GM12872 (cell line): ENCODE data around the gene IQSEC3.

ENCODE experiments used
- CTCF ChIP-seq: IDR thresholded peaks from 3 replicates; pipeline ENCODE4 v1.5.1; 2011; ENCODE audit warnings: low read depth, mild to moderate bottlenecking, low read length, moderate library complexity; ENCODE audit not compliant: insufficient read depth

Gene IQSEC3

GRCh38 chr12:54750-55535, 11.6 kb upstream of the IQSEC3 start:
- TF ChIP-seq CTCF, result no peak

GRCh38 chr12:56683-57346, 9.8 kb upstream of the IQSEC3 start:
- TF ChIP-seq CTCF, result no peak

GRCh38 chr12:57539-57938, 9.0 kb upstream of the IQSEC3 start:
- no peak for TF ChIP-seq CTCF

- TF ChIP-seq CTCF, result no peak
Observed at GRCh38 chr12:58832-59231, 7.7 kb upstream of the IQSEC3 start.

GRCh38 chr12:78981-79380, 12.4 kb downstream of the IQSEC3 start:
- TF ChIP-seq CTCF, result no peak

GRCh38 chr12:80681-81190, 14.2 kb downstream of the IQSEC3 start:
- TF ChIP-seq CTCF, result no peak

GRCh38 chr12:82740-83139, 16.2 kb downstream of the IQSEC3 start:
- TF ChIP-seq CTCF, result no peak
